IMR-90 (cell line): ENCODE results near the gene TGFBI. TPM values are rescaled to one million over a fixed set of nuclear protein-coding genes. Genes with fewer than 3 reads are reported as not detected.

Experiments used
- ATAC-seq: fragments of 200-7000 bp; cut with Tn5 transposase; 2 replicates; pipeline ENCODE4 v1.9.1; 2020; ENCODE audit warnings: low read depth, mild to moderate bottlenecking, moderate library complexity
- BruUV-seq: library from RNA; stranded (reverse); fragments of 400-500 nt; replicated peaks from 2 replicates; lab custom pipeline; 2021; lab: Mats Ljungman, UMichigan
- CTCF ChIA-PET: fragments of 300-600 bp; formaldehyde crosslinking; extraction: SDS; loops from one replicate; lab custom pipeline; 2021; ENCODE audit warnings: antibody characterized with exemption; lab: Yijun Ruan, JAX
- POLR2A ChIA-PET: fragments of 300-600 bp; sonication (Branson Sonifier 250); formaldehyde crosslinking; loops from one replicate; lab custom pipeline; 2022; ENCODE audit warnings: antibody characterized with exemption; ENCODE audit not compliant: unreplicated experiment; lab: Charles Lee
- DNase-seq: peaks from one replicate; pipeline ENCODE4 v3.0.0; 2013
- H2AFZ ChIP-seq: replicated peaks from 2 replicates; pipeline ENCODE3; 2013; ENCODE audit warnings: low read length, mild to moderate bottlenecking; ENCODE audit not compliant: poor library complexity
- H2AK5ac ChIP-seq: 2 replicates; pipeline ENCODE4 v1.6.1; 2013; ENCODE audit warnings: low read depth, low read length, inconsistent platforms
- H2AK9ac ChIP-seq: replicated peaks from 2 replicates; pipeline ENCODE3; 2013; ENCODE audit warnings: mild to moderate bottlenecking, low read depth, low read length, moderate library complexity; ENCODE audit not compliant: poor library complexity
- H2BK120ac ChIP-seq: 2 replicates; pipeline ENCODE4 v1.6.1; 2013; ENCODE audit warnings: low read depth, low read length, inconsistent platforms
- H2BK15ac ChIP-seq: 3 replicates; pipeline ENCODE4 v1.6.1; 2013; ENCODE audit warnings: low read depth, low read length, inconsistent platforms
- H2BK20ac ChIP-seq: 2 replicates; pipeline ENCODE4 v1.6.1; 2013; ENCODE audit warnings: low read depth, mild to moderate bottlenecking, inconsistent platforms, low read length, moderate library complexity
- H2BK5ac ChIP-seq: 2 replicates; pipeline ENCODE4 v1.6.1; 2013; ENCODE audit warnings: mild to moderate bottlenecking, low read depth, low read length, inconsistent platforms; ENCODE audit not compliant: poor library complexity, severe bottlenecking
- H3K14ac ChIP-seq: replicated peaks from 2 replicates; pipeline ENCODE4 v1.6.1; 2013; ENCODE audit warnings: low read depth, low read length, inconsistent platforms
- H3K18ac ChIP-seq: 2 replicates; pipeline ENCODE4 v1.6.1; 2013; ENCODE audit warnings: low read depth, low read length, control low read depth
- H3K23ac ChIP-seq: 2 replicates; pipeline ENCODE4 v1.6.1; 2013; ENCODE audit warnings: low read depth, low read length, inconsistent platforms
- H3K27ac ChIP-seq: 2 replicates; pipeline ENCODE4 v1.5.1; 2013; ENCODE audit warnings: mild to moderate bottlenecking, control low read depth, low read length; ENCODE audit not compliant: insufficient read depth
- H3K27me3 ChIP-seq: 2 replicates; pipeline ENCODE4 v1.6.1; 2013; ENCODE audit warnings: low read length; ENCODE audit not compliant: control insufficient read depth, insufficient read depth
- H3K36me3 ChIP-seq: 2 replicates; pipeline ENCODE4 v1.6.1; 2013; ENCODE audit warnings: low read length, mixed read lengths; ENCODE audit not compliant: control insufficient read depth, insufficient read depth
- H3K4ac ChIP-seq: 2 replicates; pipeline ENCODE4 v1.6.1; 2013; ENCODE audit warnings: low read depth, low read length, inconsistent platforms
- H3K4me1 ChIP-seq: 2 replicates; pipeline ENCODE4 v1.6.1; 2013; ENCODE audit warnings: low read length, mixed read lengths; ENCODE audit not compliant: control insufficient read depth, insufficient read depth
- H3K4me2 ChIP-seq: 2 replicates; pipeline ENCODE4 v1.6.1; 2013; ENCODE audit warnings: low read depth, mild to moderate bottlenecking, control low read depth, low read length, moderate library complexity
- H3K4me3 ChIP-seq: 2 replicates; pipeline ENCODE4 v1.5.1; 2013; ENCODE audit warnings: low read depth, mild to moderate bottlenecking, control low read depth, low read length, moderate library complexity; ENCODE audit not compliant: insufficient read depth
- H3K56ac ChIP-seq: 2 replicates; pipeline ENCODE4 v1.6.1; 2013; ENCODE audit warnings: low read length, inconsistent platforms; ENCODE audit not compliant: insufficient read depth; ENCODE audit errors: extremely low read depth
- H3K79me1 ChIP-seq, 2 experiments: 2 replicates each; pipeline ENCODE4 v1.6.1; 2013; ENCODE audit warnings: low read length in 2 of 2, inconsistent platforms in 1 of 2, low read depth in 1 of 2
- H3K9ac ChIP-seq: 2 replicates; pipeline ENCODE4 v1.6.1; 2013; ENCODE audit warnings: low read depth, low read length, control low read depth
- H3K9me1 ChIP-seq: 2 replicates; pipeline ENCODE4 v1.6.1; 2013; ENCODE audit warnings: low read length, inconsistent platforms; ENCODE audit not compliant: insufficient read depth
- H3K9me3 ChIP-seq: 2 replicates; pipeline ENCODE4 v1.6.1; 2013; ENCODE audit warnings: low read length; ENCODE audit not compliant: control insufficient read depth, insufficient read depth
- H4K20me1 ChIP-seq: 2 replicates; pipeline ENCODE4 v1.6.1; 2013; ENCODE audit warnings: low read length, inconsistent platforms; ENCODE audit not compliant: insufficient read depth
- H4K5ac ChIP-seq: 2 replicates; pipeline ENCODE4 v1.6.1; 2013; ENCODE audit warnings: mild to moderate bottlenecking, low read depth, low read length, control low read depth
- H4K8ac ChIP-seq, 2 experiments: 2 replicates each; pipeline ENCODE4 v1.6.1; 2013; ENCODE audit warnings: low read depth in 2 of 2, low read length in 2 of 2, control low read depth in 1 of 2, inconsistent platforms in 1 of 2
- H4K91ac ChIP-seq: 2 replicates; pipeline ENCODE4 v1.6.1; 2013; ENCODE audit warnings: low read depth, low read length, inconsistent platforms; ENCODE audit not compliant: insufficient read depth
- BHLHE40 ChIP-seq: fragments of 150-350 bp; IDR thresholded peaks from 2 replicates; pipeline ENCODE4 v1.6.1; 2016; ENCODE audit warnings: mild to moderate bottlenecking, low read depth, low read length
- CEBPB ChIP-seq: IDR thresholded peaks from 2 replicates; pipeline ENCODE4 v1.6.1; 2012; ENCODE audit warnings: low read depth, low read length, improper control_type of control experiment
- CHD1 ChIP-seq: IDR thresholded peaks from 2 replicates; pipeline ENCODE4 v1.6.1; 2012; ENCODE audit warnings: low read depth, low read length, improper control_type of control experiment
- CTCF ChIP-seq: conservative IDR thresholded peaks from 2 replicates; pipeline ENCODE4 v1.5.1; 2012; ENCODE audit warnings: mild to moderate bottlenecking, low read depth, low read length, improper control_type of control experiment
- FOS ChIP-seq: fragments of 150-350 bp; IDR thresholded peaks from 2 replicates; pipeline ENCODE4 v1.6.1; 2016; ENCODE audit warnings: low read depth, low read length
- MAFK ChIP-seq: IDR thresholded peaks from 2 replicates; pipeline ENCODE4 v1.6.1; 2012; ENCODE audit warnings: low read depth, low read length, improper control_type of control experiment
- MAZ ChIP-seq: IDR thresholded peaks from 2 replicates; pipeline ENCODE4 v1.6.1; 2012; ENCODE audit warnings: low read depth, mild to moderate bottlenecking, low read length, improper control_type of control experiment, moderate library complexity, borderline replicate concordance
- MXI1 ChIP-seq: IDR thresholded peaks from 2 replicates; pipeline ENCODE4 v1.6.1; 2012; ENCODE audit warnings: low read depth, mild to moderate bottlenecking, low read length, moderate library complexity, borderline replicate concordance
- NFE2L2 ChIP-seq: fragments of 150-350 bp; IDR thresholded peaks from 2 replicates; pipeline ENCODE4 v1.6.1; 2016; ENCODE audit warnings: low read depth, mild to moderate bottlenecking, low read length
- POLR2A ChIP-seq: IDR thresholded peaks from 2 replicates; pipeline ENCODE4 v1.6.1; 2012; ENCODE audit warnings: mild to moderate bottlenecking, low read depth, low read length
- RAD21 ChIP-seq: IDR thresholded peaks from 2 replicates; pipeline ENCODE4 v1.6.1; 2012; ENCODE audit warnings: low read length, improper control_type of control experiment
- RFX5 ChIP-seq: IDR thresholded peaks from 2 replicates; pipeline ENCODE4 v1.8.0; 2012; ENCODE audit warnings: low read depth, mild to moderate bottlenecking, low read length, moderate library complexity
- SMC3 ChIP-seq: fragments of 150-350 bp; IDR thresholded peaks from 2 replicates; pipeline ENCODE4 v1.6.1; 2016; ENCODE audit warnings: low read depth, mild to moderate bottlenecking, antibody characterized with exemption, low read length, moderate library complexity
- WGBS, 2 experiments: methylation state at CpG; one replicate each; pipeline versions ENCODE4 v1.1.5 to v1.1.7; 2013; ENCODE audit warnings: missing lambda C conversion rate in 2 of 2; ENCODE audit not compliant: insufficient read length in 1 of 2; ENCODE audit errors: extremely low coverage in 2 of 2; 5-methylcytosine and 5-hydroxymethylcytosine counted together
- dilution Hi-C: fragments of 300-500 bp; cut with HindIII; formaldehyde crosslinking; loops from one replicate; pipeline ENCODE4 v1.14.3; 2018; ENCODE audit warnings: low sequenced_read_pairs; ENCODE audit not compliant: unreplicated experiment
- in situ Hi-C: fragments of 300-500 bp; cut with MboI; formaldehyde crosslinking; loops from 3 replicates; pipeline ENCODE4 v1.14.3; 2019; ENCODE audit warnings: low sequenced_read_pairs, inconsistent platforms, mixed read lengths
- intact Hi-C: fragments of 100-400 bp; cut with micrococcal nuclease; formaldehyde crosslinking; loops from 2 replicates; pipeline ENCODE4 v1.10.0; 2022
- polyA plus RNA-seq, 3 experiments: library from polyadenylated mRNA; depleted of rRNA; stranded (reverse); fragments of >200 nt; gene quantifications; 2 replicates each; pipeline ENCODE4 v1.2.3, GENCODE V29; 2012; ENCODE audit warnings: low replicate concordance in 1 of 3
- total RNA-seq: library from RNA; depleted of rRNA; stranded (reverse); fragments of >200 nt; gene quantifications from 2 replicates; pipeline ENCODE4 v1.2.3, GENCODE V29; 2012
- TF ChIP-seq, protein P1 (sequence below): fragments of 150-350 bp; IDR thresholded peaks from 2 replicates; pipeline ENCODE4 v1.6.1; 2016; ENCODE audit warnings: low read depth, mild to moderate bottlenecking, low read length, moderate library complexity, borderline replicate concordance
- TF ChIP-seq, protein P2 (sequence below): fragments of 150-350 bp; IDR thresholded peaks from 2 replicates; pipeline ENCODE4 v1.6.1; 2017; ENCODE audit warnings: mild to moderate bottlenecking, antibody characterized with exemption, low read length, low read depth

The TGFBI gene
- total and polyA plus RNA-seq, 2 of the 4 experiments (the other 2 are of a cell fraction), result 618 to 1,551 TPM

DNA sequence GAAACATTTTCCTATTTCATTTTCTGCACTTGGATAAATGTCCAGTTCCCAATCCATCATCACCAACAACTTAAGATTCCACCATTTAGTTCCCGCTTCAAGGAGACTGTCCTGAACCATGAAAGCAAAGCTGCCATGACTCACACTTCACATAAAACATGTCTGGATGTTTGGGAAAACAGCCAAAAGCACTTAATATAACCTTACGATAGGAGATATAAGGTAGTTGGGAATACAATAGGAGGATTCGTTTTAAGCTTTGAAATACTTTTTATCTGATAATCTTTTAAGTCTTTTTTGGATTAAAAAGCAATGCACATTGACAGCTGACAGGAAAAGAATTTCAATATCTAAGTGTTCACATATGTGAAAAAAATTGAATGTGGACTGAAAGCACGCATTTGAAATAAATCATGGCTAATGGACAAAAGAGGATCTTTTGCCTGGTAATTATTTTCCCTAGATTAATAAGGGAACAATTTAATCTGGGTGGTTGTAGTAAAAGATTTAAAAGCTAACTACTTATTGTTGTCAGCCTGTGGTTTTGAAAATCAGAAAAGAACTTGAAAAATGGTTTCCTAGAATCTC, 17.3 kb upstream of the TGFBI start:
- POLR2A ChIA-PET, result interaction anchor here (0.7 to 1.6 kb wide), 2 partner anchors 18 to 21 kb away, joined by 3 to 4 read pairs; no protein-coding TSS in a partner anchor
- TF ChIP-seq RFX5 (no peak), RAD21 (no peak), CHD1 (no peak), CTCF (no peak), FOS (no peak), BHLHE40 (no peak), MAZ (no peak), NFE2L2 (no peak), MAFK (no peak), SMC3 (no peak), MXI1 (no peak), CEBPB (no peak), POLR2A (no peak)
- TF ChIP-seq, protein P1, sequence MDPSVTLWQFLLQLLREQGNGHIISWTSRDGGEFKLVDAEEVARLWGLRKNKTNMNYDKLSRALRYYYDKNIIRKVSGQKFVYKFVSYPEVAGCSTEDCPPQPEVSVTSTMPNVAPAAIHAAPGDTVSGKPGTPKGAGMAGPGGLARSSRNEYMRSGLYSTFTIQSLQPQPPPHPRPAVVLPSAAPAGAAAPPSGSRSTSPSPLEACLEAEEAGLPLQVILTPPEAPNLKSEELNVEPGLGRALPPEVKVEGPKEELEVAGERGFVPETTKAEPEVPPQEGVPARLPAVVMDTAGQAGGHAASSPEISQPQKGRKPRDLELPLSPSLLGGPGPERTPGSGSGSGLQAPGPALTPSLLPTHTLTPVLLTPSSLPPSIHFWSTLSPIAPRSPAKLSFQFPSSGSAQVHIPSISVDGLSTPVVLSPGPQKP, result no peak
- TF ChIP-seq, protein P2, sequence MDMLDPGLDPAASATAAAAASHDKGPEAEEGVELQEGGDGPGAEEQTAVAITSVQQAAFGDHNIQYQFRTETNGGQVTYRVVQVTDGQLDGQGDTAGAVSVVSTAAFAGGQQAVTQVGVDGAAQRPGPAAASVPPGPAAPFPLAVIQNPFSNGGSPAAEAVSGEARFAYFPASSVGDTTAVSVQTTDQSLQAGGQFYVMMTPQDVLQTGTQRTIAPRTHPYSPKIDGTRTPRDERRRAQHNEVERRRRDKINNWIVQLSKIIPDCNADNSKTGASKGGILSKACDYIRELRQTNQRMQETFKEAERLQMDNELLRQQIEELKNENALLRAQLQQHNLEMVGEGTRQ, result no peak

More for the DNA sequence above, 17.3 kb upstream of the TGFBI start:
- H4K5ac ChIP-seq, result peak overlapping the region; percentile 47; the same call in 1 of the 2 replicates
- ATAC-seq (no peak), DNase-seq (peak; percentile 85)
- H3K18ac ChIP-seq, result peak overlapping the region; percentile 57; the same call in 1 of the 2 replicates
- no peak overlapping the region for H2AK5ac ChIP-seq
- peaks cover 24% of the 10 kb centered on the region for H3K4me1 ChIP-seq
- H3K4ac ChIP-seq, result peak overlapping the region; percentile 72; the same call in 1 of the 2 replicates
- peak overlapping the region; percentile 40; the same call in 2 of the 3 replicates for H2BK15ac ChIP-seq
- peak overlapping the region; percentile 83 for H2BK120ac ChIP-seq
- H3K23ac ChIP-seq, result peak overlapping the region; percentile 78
- peak overlapping the region; percentile 77 for H3K56ac ChIP-seq
- peak overlapping the region in 1 of 2 experiments; percentile 47; a peak in 1 of 4 replicates for H4K8ac ChIP-seq
- peak overlapping the region; percentile 22; the same call in 1 of the 2 replicates for H3K4me2 ChIP-seq
- in situ Hi-C loops (no loop called here), intact Hi-C loops (no loop called here), dilution Hi-C loops (no loop called here)
- no peak overlapping the region for H3K27ac ChIP-seq
- no peaks in the 10 kb centered on the region for H4K20me1 ChIP-seq
- 0 out of 2 replicates have a peak overlapping the region, but pooled peaks have one; percentile 51 for H3K14ac ChIP-seq
- H3K27me3 ChIP-seq, result no peaks in the 10 kb centered on the region
- no peak overlapping the region for H3K4me3 ChIP-seq
- no peaks in the 10 kb centered on the region for H3K9me3 ChIP-seq
- no peak overlapping the region for H2AFZ ChIP-seq
- CTCF ChIA-PET, result interaction anchor here (0.6 to 1.5 kb wide), 2 partner anchors 15 to 49 kb away, joined by 3 to 4 read pairs; no protein-coding TSS in a partner anchor
- H2BK20ac ChIP-seq, result peak overlapping the region; percentile 89
- BruUV-seq, result no TSS peak
- WGBS, 2 experiments, result no CpG with 5 or more reads among the region's 4 CpGs
- H3K36me3 ChIP-seq, result no peaks in the 10 kb centered on the region
- H2BK5ac ChIP-seq, result peak overlapping the region; percentile 54
- no peak overlapping the region for H2AK9ac ChIP-seq
- peak overlapping the region; percentile 76; the same call in 1 of the 2 replicates for H4K91ac ChIP-seq
- no peak overlapping the region for H3K9ac ChIP-seq
- H3K9me1 ChIP-seq, result peaks cover 22% of the 10 kb centered on the region
- H3K79me1 ChIP-seq, result 0 out of 4 replicates have a peak, but pooled peaks cover 0 to 10% of the 10 kb centered on the region in 2 experiments
